ENCODE results near the gene TEX22. TPM values are rescaled to one million over a fixed set of nuclear protein-coding genes. Genes with fewer than 3 reads are reported as not detected.

The TEX22 gene
- total RNA-seq, 4 donors from 2014 or later: not detected

DNA sequence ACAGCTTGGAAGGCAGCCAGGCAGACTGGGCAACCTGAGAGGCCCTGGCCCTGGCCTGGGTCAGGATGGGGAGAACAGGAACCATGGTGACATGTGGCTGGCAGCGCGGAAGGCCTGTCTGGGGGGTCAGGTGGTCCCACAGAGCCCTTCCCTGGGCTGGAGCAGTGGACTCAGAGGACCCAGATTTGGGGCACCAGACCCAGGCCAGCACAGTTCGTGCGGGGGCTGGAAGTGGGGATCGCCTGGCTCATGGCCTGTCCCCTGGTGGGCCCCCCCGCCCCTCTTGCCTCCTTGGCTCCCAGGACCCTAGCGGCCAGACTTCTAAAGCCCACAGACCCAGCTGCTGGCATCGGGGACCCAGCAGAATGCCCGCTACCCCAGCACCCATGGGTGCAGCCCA lies 42.7 kb downstream of the TEX22 start:
- no peak overlapping the region for H3K27ac ChIP-seq
- no peaks in the 10 kb centered on the region for H3K36me3 ChIP-seq
- H3K9me3 ChIP-seq: no peaks in the 10 kb centered on the region
- ATAC-seq (no peak), DNase-seq (no peak)
- H3K4me1 ChIP-seq: no peaks in the 10 kb centered on the region
- no peaks in the 10 kb centered on the region for H3K27me3 ChIP-seq
- TF ChIP-seq POLR2A (IDR thresholded peaks at IDR 0.05): no peak
- TF ChIP-seq, protein P1, sequence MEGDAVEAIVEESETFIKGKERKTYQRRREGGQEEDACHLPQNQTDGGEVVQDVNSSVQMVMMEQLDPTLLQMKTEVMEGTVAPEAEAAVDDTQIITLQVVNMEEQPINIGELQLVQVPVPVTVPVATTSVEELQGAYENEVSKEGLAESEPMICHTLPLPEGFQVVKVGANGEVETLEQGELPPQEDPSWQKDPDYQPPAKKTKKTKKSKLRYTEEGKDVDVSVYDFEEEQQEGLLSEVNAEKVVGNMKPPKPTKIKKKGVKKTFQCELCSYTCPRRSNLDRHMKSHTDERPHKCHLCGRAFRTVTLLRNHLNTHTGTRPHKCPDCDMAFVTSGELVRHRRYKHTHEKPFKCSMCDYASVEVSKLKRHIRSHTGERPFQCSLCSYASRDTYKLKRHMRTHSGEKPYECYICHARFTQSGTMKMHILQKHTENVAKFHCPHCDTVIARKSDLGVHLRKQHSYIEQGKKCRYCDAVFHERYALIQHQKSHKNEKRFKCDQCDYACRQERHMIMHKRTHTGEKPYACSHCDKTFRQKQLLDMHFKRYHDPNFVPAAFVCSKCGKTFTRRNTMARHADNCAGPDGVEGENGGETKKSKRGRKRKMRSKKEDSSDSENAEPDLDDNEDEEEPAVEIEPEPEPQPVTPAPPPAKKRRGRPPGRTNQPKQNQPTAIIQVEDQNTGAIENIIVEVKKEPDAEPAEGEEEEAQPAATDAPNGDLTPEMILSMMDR (IDR thresholded peaks at IDR 0.05 in 4 of 5, conservative IDR thresholded peaks at IDR 0.05 in 1 of 5): no peak
- intact Hi-C loops (cut with DNase I; ENCODE audit: low total_unique reads): no loop called here
- no peak overlapping the region for H3K4me3 ChIP-seq
- in situ Hi-C loops (cut with MboI; ENCODE audit: low sequenced_read_pairs in 4 of 4): no loop called here

DNA sequence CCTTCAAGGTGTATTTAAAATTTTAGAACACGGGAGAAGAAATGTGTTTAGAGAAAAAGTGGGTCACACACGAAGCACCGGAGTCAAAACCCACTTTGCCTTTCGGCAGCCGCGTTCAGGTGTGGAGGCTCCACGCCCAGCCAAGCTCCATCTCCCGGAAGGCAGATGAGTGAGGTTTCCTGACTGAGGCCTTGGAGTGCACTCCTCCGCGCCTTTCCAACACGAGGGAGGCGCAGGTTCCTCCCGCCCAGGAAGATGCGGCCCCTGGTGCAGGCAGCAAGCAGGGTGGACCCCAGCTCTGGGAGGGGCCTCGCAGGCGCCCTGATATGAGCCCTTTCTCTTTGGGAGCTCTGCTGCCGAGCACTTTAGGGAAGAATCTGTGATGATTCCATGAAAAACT lies 43.8 kb downstream of the TEX22 start:
- Histone ChIP-seq H3K9me3 (no peaks in the 10 kb centered on the region), H3K4me1 (no peaks in the 10 kb centered on the region), H3K36me3 (no peaks in the 10 kb centered on the region), H3K4me3 (no peak overlapping the region), H3K27me3 (no peaks in the 10 kb centered on the region), H3K27ac (no peak overlapping the region)
- intact Hi-C loops (cut with DNase I; ENCODE audit: low total_unique reads) (no loop called here), in situ Hi-C loops (cut with MboI; ENCODE audit: low sequenced_read_pairs in 4 of 4) (no loop called here)
- DNase-seq (no peak), ATAC-seq (no peak)
- TF ChIP-seq POLR2A (IDR thresholded peaks at IDR 0.05): no peak
- TF ChIP-seq, protein P1 (IDR thresholded peaks at IDR 0.05 in 4 of 5, conservative IDR thresholded peaks at IDR 0.05 in 1 of 5): no peak

- H3K4me1 ChIP-seq: no peaks in the 10 kb centered on the region
- H3K36me3 ChIP-seq: no peaks in the 10 kb centered on the region
- no peaks in the 10 kb centered on the region for H3K27me3 ChIP-seq
- DNase-seq: no peak
- in situ Hi-C loops (cut with MboI; ENCODE audit: low sequenced_read_pairs in 4 of 4) (no loop called here), intact Hi-C loops (cut with DNase I; ENCODE audit: low total_unique reads) (no loop called here)
- H3K4me3 ChIP-seq: no peak overlapping the region
- no peak overlapping the region for H3K27ac ChIP-seq
- no peak for TF ChIP-seq POLR2A (IDR thresholded peaks at IDR 0.05)
- TF ChIP-seq, protein P1 (IDR thresholded peaks at IDR 0.05 in 4 of 5, conservative IDR thresholded peaks at IDR 0.05 in 1 of 5): no peak
- H3K9me3 ChIP-seq: no peaks in the 10 kb centered on the region
- no peak for ATAC-seq
Observed at GRCh38 chr14:105442834-105443233, 44.5 kb downstream of the TEX22 start.

DNA sequence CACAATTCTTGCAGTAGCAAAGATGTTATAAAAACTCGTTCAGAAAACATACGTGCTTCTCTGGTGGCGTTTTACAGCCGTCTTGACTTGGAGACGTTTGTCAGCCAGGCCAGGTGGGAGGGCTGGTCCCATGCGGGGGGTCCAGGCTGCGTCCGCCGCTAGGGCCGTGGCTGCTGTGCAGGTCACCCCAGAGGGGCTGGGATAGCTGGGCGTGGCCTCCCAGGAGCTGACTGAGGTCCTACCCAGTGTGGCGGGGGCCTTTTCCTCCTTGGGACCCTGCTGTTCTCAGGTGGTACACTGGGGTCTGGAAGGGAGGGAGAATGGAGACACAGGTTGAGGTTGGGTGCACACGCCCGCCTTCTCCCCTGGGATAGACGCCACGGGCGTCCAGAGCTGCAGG lies 46.5 kb downstream of the TEX22 start:
- DNase-seq: no peak
- ATAC-seq: no peak
- Histone ChIP-seq H3K27ac (no peak overlapping the region), H3K4me1 (peaks cover 2 to 9% of the 10 kb centered on the region in 2 donors), H3K36me3 (peaks cover 0 to 3% of the 10 kb centered on the region in 2 donors), H3K27me3 (no peaks in the 10 kb centered on the region), H3K4me3 (no peak overlapping the region), H3K9me3 (no peaks in the 10 kb centered on the region)
- in situ Hi-C loops (cut with MboI; ENCODE audit: low sequenced_read_pairs in 4 of 4) (no loop called here), intact Hi-C loops (cut with DNase I; ENCODE audit: low total_unique reads) (no loop called here)
- TF ChIP-seq, protein P1 (IDR thresholded peaks at IDR 0.05 in 4 of 5, conservative IDR thresholded peaks at IDR 0.05 in 1 of 5): no peak

GRCh38 chr14:105445290-105445689 lies 47.0 kb downstream of the TEX22 start:
- in situ Hi-C loops (cut with MboI; ENCODE audit: low sequenced_read_pairs in 4 of 4) (no loop called here), intact Hi-C loops (cut with DNase I; ENCODE audit: low total_unique reads) (no loop called here)
- Histone ChIP-seq H3K4me3 (no peak overlapping the region), H3K4me1 (peaks cover 2 to 9% of the 10 kb centered on the region in 2 donors), H3K36me3 (peaks cover 0 to 7% of the 10 kb centered on the region in 2 donors), H3K27me3 (no peaks in the 10 kb centered on the region), H3K9me3 (no peaks in the 10 kb centered on the region), H3K27ac (no peak overlapping the region)
- DNase-seq: no peak
- no peak for TF ChIP-seq POLR2A (IDR thresholded peaks at IDR 0.05)
- TF ChIP-seq, protein P1 (IDR thresholded peaks at IDR 0.05 in 4 of 5, conservative IDR thresholded peaks at IDR 0.05 in 1 of 5): no peak
- no peak for ATAC-seq

Measured in gastrocnemius medialis (tissue), 4 donors.